K562 (cell line): ENCODE results near the gene RPTOR. TPM values are rescaled to one million over a fixed set of nuclear protein-coding genes. Genes with fewer than 3 reads are reported as not detected.
A peak's percentile ranks its signal among the peaks of the same experiment; 100 is the strongest.

Experiments
- ATAC-seq: fragments of 200-7000 bp; cut with Tn5 transposase; 3 replicates; pipeline ENCODE4 v1.9.1; 2020; ENCODE audit warnings: moderate library complexity
- BruUV-seq: library from RNA; stranded (reverse); fragments of 400-500 nt; replicated peaks from 2 replicates; lab custom pipeline; 2021; lab: Mats Ljungman, UMichigan
- CTCF ChIA-PET: fragments of 300-600 bp; formaldehyde crosslinking; extraction: SDS; loops from one replicate; lab custom pipeline; 2021; ENCODE audit warnings: low intra/inter-chr PET ratio; lab: Yijun Ruan, JAX
- POLR2A ChIA-PET: fragments of 300-600, 350-650 bp; sonication (Branson Sonifier 250); formaldehyde crosslinking; extraction: SDS; loops from one replicate; lab custom pipeline; 2021; ENCODE audit warnings: antibody characterized with exemption, inconsistent platforms; lab: Yijun Ruan, JAX
- DNase-seq, 4 experiments: peaks; one replicate each; pipeline versions ENCODE4 v3.0.0 to v3.0.0-alpha.2; 2011 to 2018; ENCODE audit warnings: low spot score in 3 of 4, mixed read lengths in 3 of 4; ENCODE audit errors: extremely low read depth in 1 of 4
- FAIRE-seq: peaks from 2 replicates; lab custom pipeline; 2011; peaks lifted over from hg19 to GRCh38; lab: Jason Lieb, UNC
- H2AFZ ChIP-seq: 2 replicates; pipeline ENCODE4 v1.6.0; 2011; ENCODE audit warnings: low read depth, low read length, control low read depth, inconsistent platforms
- H3K27ac ChIP-seq: fragments of 200-600 bp; 3 replicates; pipeline ENCODE4 v1.8.0; 2011; ENCODE audit warnings: low read depth, mild to moderate bottlenecking, control low read depth, inconsistent platforms, low read length, moderate library complexity, mixed read lengths; ENCODE audit errors: extremely low read depth
- H3K27me3 ChIP-seq, 2 experiments: fragments of 300-600 bp in 1 of 2; 2 replicates in 1 of 2; 3 replicates in 1 of 2; pipeline versions ENCODE4 v1.6.0 to v1.8.0; 2011; ENCODE audit warnings: inconsistent platforms in 2 of 2, low read length in 2 of 2, mild to moderate bottlenecking in 1 of 2, mixed read lengths in 1 of 2, moderate library complexity in 1 of 2; ENCODE audit not compliant: control insufficient read depth in 2 of 2, insufficient read depth in 2 of 2
- H3K36me3 ChIP-seq: fragments of 300-600 bp; 3 replicates; pipeline ENCODE4 v1.8.0; 2011; ENCODE audit warnings: mild to moderate bottlenecking, low read length, inconsistent platforms; ENCODE audit not compliant: control insufficient read depth, insufficient read depth
- H3K4me1 ChIP-seq, 2 experiments: fragments of 200-600 bp in 1 of 2; replicated peaks in 1 of 2; 2 replicates in 1 of 2; 3 replicates in 1 of 2; pipeline versions ENCODE4 v1.5.1 to v1.8.0; 2011; ENCODE audit warnings: inconsistent platforms in 2 of 2, low read length in 2 of 2, mild to moderate bottlenecking in 1 of 2, mixed read lengths in 1 of 2, moderate library complexity in 1 of 2; ENCODE audit not compliant: control insufficient read depth in 2 of 2, insufficient read depth in 2 of 2
- H3K4me2 ChIP-seq: 2 replicates; pipeline ENCODE4 v1.6.1; 2011; ENCODE audit warnings: low read length, control low read depth, inconsistent platforms, mixed read lengths; ENCODE audit not compliant: insufficient read depth
- H3K4me3 ChIP-seq: fragments of 200-600 bp; sonication (generic), shearing (Covaris generic); 2 replicates; pipeline ENCODE4 v1.5.1; 2016; ENCODE audit warnings: control low read depth, inconsistent platforms
- H3K79me2 ChIP-seq: fragments of 200-600 bp; 3 replicates; pipeline ENCODE4 v1.8.0; 2011; ENCODE audit warnings: low read length, inconsistent platforms; ENCODE audit not compliant: control insufficient read depth, insufficient read depth
- H3K9ac ChIP-seq, 2 experiments: 2 replicates each; pipeline versions ENCODE4 v1.6.0 to v1.6.1; 2011; ENCODE audit warnings: low read depth in 2 of 2, low read length in 2 of 2, control low read depth in 1 of 2, inconsistent platforms in 1 of 2, mild to moderate bottlenecking in 1 of 2, mixed read lengths in 1 of 2; ENCODE audit not compliant: insufficient read depth in 1 of 2
- H3K9me1 ChIP-seq: one replicate; pipeline ENCODE4 v1.6.0; 2011; ENCODE audit warnings: inconsistent platforms, mild to moderate bottlenecking, low read length, moderate library complexity; ENCODE audit not compliant: control insufficient read depth, insufficient read depth
- H3K9me3 ChIP-seq: replicated peaks from 2 replicates; pipeline ENCODE4 v1.5.1; 2011; ENCODE audit warnings: low read depth, low read length, inconsistent platforms; ENCODE audit not compliant: control insufficient read depth, insufficient read depth
- H4K20me1 ChIP-seq: replicated peaks from 2 replicates; pipeline ENCODE4 v1.6.1; 2011; ENCODE audit warnings: low read length, inconsistent platforms, mixed read lengths; ENCODE audit not compliant: control insufficient read depth, insufficient read depth
- ATF3 ChIP-seq, 2 experiments: fragments of 450-650 bp in 1 of 2; sonication (generic) in 1 of 2; formaldehyde crosslinking in 1 of 2; IDR thresholded peaks in 1 of 2; conservative IDR thresholded peaks in 1 of 2; 2 replicates each; pipeline versions ENCODE4 v1.6.1 to v1.8.1; 2016 to 2023; ENCODE audit warnings: mild to moderate bottlenecking in 2 of 2, moderate library complexity in 2 of 2, inconsistent platforms in 1 of 2, missing genetic modification reagents in 1 of 2
- CHD2 ChIP-seq: IDR thresholded peaks from 2 replicates; pipeline ENCODE4 v1.6.1; 2011; ENCODE audit warnings: low read depth, low read length
- CTBP1 ChIP-seq: fragments of 450-650 bp; IDR thresholded peaks from 2 replicates; pipeline ENCODE4 v1.6.1; 2016; ENCODE audit warnings: borderline replicate concordance
- GABPA ChIP-seq: fragments of 200-800 bp; sonication (Bioruptor generic); conservative IDR thresholded peaks from 2 replicates; pipeline ENCODE4 v1.6.1; 2016; ENCODE audit warnings: low read depth, missing genetic modification characterization, missing compliant biosample characterization
- KLF10 ChIP-seq: fragments of 250-450 bp; sonication (Bioruptor Pico); IDR thresholded peaks from 2 replicates; pipeline ENCODE4 v1.6.1; 2021; ENCODE audit warnings: matching md5 sums
- MEIS2 ChIP-seq: fragments of 450-650 bp; IDR thresholded peaks from 2 replicates; pipeline ENCODE4 v1.6.1; 2014; ENCODE audit warnings: mild to moderate bottlenecking; ENCODE audit not compliant: partially characterized antibody
- PKNOX1 ChIP-seq: fragments of 450-650 bp; IDR thresholded peaks from 2 replicates; pipeline ENCODE4 v1.6.1; 2016
- TCF3 ChIP-seq: sonication (generic); formaldehyde crosslinking; IDR thresholded peaks from 2 replicates; pipeline ENCODE4 v1.4.0; 2020; ENCODE audit warnings: mild to moderate bottlenecking, missing genetic modification reagents
- ZEB2 ChIP-seq: fragments of 450-650 bp; IDR thresholded peaks from 2 replicates; pipeline ENCODE4 v1.6.1; 2016
- WGBS: fragments of 100-300 bp; shearing (Covaris generic); methylation state at CpG from one replicate; pipeline ENCODE4 v1.1.6; 2016; ENCODE audit warnings: low coverage, mixed read lengths; ENCODE audit not compliant: insufficient coverage; ENCODE audit errors: missing lambda C conversion rate; 5-methylcytosine and 5-hydroxymethylcytosine counted together
- in situ Hi-C: fragments of 300-500 bp; cut with MboI; formaldehyde crosslinking; loops from 4 replicates; pipeline ENCODE4 v1.15.0; 2018; ENCODE audit warnings: inconsistent platforms, mixed read lengths
- intact Hi-C: fragments of 100-400 bp; cut with micrococcal nuclease; formaldehyde crosslinking; loops from 2 replicates; pipeline ENCODE4 v1.14.2; 2022
- polyA plus RNA-seq, 8 experiments: library from polyadenylated mRNA; depleted of rRNA in 4 of 8; stranded (reverse) in 5 of 8; unstranded in 3 of 8; fragments of >200 nt; fragmentation: Nextera tagmentation in 2 of 8; fragmentation: Illumina TruSeq in 1 of 8; extraction: Ambion mirVana in 2 of 8; extraction: Trizol in 1 of 8; gene quantifications; 2 replicates each; pipeline versions ENCODE4 v1.2.1 to v1.2.3, GENCODE V29; 2011 to 2014; ENCODE audit warnings: inconsistent platforms in 1 of 8, missing spikeins in 1 of 8
- total RNA-seq, 7 experiments: library from RNA; depleted of rRNA in 6 of 7; stranded (reverse); fragments of >200 nt in 6 of 7; fragmentation: Illumina TruSeq in 2 of 7; extraction: Trizol in 2 of 7; gene quantifications; 2 replicates each; pipeline versions ENCODE4 v1.2.1 to v1.2.3, GENCODE V29; 2011 to 2021; ENCODE audit warnings: low replicate concordance in 1 of 7
- TF ChIP-seq, protein P1 (sequence below), 2 experiments: IDR thresholded peaks in 1 of 2; conservative IDR thresholded peaks in 1 of 2; 2 replicates each; pipeline ENCODE4 v1.6.1; 2016; ENCODE audit warnings: low read depth in 2 of 2, mild to moderate bottlenecking in 1 of 2, missing compliant biosample characterization in 1 of 2, missing genetic modification characterization in 1 of 2, moderate library complexity in 1 of 2
- TF ChIP-seq, protein P2 (sequence below): fragments of 200-800 bp; sonication (Bioruptor generic); IDR thresholded peaks from 2 replicates; pipeline ENCODE4 v1.6.1; 2017; ENCODE audit warnings: missing genetic modification characterization, missing compliant biosample characterization

RPTOR gene
- total and polyA plus RNA-seq, 9 of the 15 experiments (the other 6 are each of a cell fraction or from before 2014, with no cell fraction given), result 0.24 to 54.1 (median 10.2) TPM

GRCh38 chr17:80851277-80851925, 306.8 kb downstream of the RPTOR start:
- no peak for DNase-seq
- in situ Hi-C loops, result no loop called here
- ChIA-PET CTCF (no interaction called here), POLR2A (no interaction called here)
- Histone ChIP-seq H3K4me2 (no peak overlapping the region), H3K27me3 (no peaks in the 10 kb centered on the region; a peak in 1 of 5 replicates), H3K4me1 (peaks cover 10 to 32% of the 10 kb centered on the region in 2 experiments), H3K9ac (no peak overlapping the region), H3K9me1 (no peaks in the 10 kb centered on the region), H3K79me2 (no peaks in the 10 kb centered on the region), H3K9me3 (no peaks in the 10 kb centered on the region), H3K4me3 (no peak overlapping the region), H3K27ac (no peak overlapping the region), H2AFZ (no peak overlapping the region), H3K36me3 (peaks cover 38% of the 10 kb centered on the region; the same call in 2 of the 3 replicates), H4K20me1 (no peaks in the 10 kb centered on the region)
- no peak for FAIRE-seq
- TF ChIP-seq TCF3 (CRISPR knock-in tag) (no peak), KLF10 (CRISPR knock-in tag) (no peak), MEIS2 (peak; percentile 57), GABPA (tag) (no peak), CHD2 (no peak), CTBP1 (no peak), ZEB2 (no peak), ATF3 (IDR thresholded peaks at IDR 0.05) (peak; percentile 37; the same call in 1 of the 2 replicates), ATF3 (CRISPR knock-in tag; conservative IDR thresholded peaks at IDR 0.05) (no peak), PKNOX1 (peak; percentile 57)
- TF ChIP-seq, protein P1, sequence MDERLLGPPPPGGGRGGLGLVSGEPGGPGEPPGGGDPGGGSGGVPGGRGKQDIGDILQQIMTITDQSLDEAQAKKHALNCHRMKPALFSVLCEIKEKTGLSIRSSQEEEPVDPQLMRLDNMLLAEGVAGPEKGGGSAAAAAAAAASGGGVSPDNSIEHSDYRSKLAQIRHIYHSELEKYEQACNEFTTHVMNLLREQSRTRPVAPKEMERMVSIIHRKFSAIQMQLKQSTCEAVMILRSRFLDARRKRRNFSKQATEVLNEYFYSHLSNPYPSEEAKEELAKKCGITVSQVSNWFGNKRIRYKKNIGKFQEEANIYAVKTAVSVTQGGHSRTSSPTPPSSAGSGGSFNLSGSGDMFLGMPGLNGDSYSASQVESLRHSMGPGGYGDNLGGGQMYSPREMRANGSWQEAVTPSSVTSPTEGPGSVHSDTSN (CRISPR knock-in tag; IDR thresholded peaks at IDR 0.05; ENCODE audit: low read depth), result no peak
- TF ChIP-seq, protein P1 (tag; conservative IDR thresholded peaks at IDR 0.05; ENCODE audit: low read depth), result peak; percentile 59
- TF ChIP-seq, protein P2, sequence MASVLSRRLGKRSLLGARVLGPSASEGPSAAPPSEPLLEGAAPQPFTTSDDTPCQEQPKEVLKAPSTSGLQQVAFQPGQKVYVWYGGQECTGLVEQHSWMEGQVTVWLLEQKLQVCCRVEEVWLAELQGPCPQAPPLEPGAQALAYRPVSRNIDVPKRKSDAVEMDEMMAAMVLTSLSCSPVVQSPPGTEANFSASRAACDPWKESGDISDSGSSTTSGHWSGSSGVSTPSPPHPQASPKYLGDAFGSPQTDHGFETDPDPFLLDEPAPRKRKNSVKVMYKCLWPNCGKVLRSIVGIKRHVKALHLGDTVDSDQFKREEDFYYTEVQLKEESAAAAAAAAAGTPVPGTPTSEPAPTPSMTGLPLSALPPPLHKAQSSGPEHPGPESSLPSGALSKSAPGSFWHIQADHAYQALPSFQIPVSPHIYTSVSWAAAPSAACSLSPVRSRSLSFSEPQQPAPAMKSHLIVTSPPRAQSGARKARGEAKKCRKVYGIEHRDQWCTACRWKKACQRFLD (CRISPR knock-in tag), result no peak
- intact Hi-C loops, result no loop called here
- 85% methylated on average over 17 of the region's 17 CpGs for WGBS
- no peak for ATAC-seq
- BruUV-seq, result no TSS peak
